C4-2B (cell line): Measurements from ENCODE around the gene TMPRSS15.

ENCODE experiments used
- H3K27ac ChIP-seq: fragments of 450-650 bp; 2 replicates; pipeline ENCODE4 v1.5.1; 2017
- CTCF ChIP-seq: fragments of 450-650 bp; conservative IDR thresholded peaks from 2 replicates; pipeline ENCODE4 v1.5.1; 2017; ENCODE audit warnings: mild to moderate bottlenecking
- ZFX ChIP-seq: fragments of 450-650 bp; IDR thresholded peaks from 2 replicates; pipeline ENCODE4 v1.6.1; 2017

TMPRSS15 gene

GRCh38 chr21:18403735-18404450 is at the start of gene TMPRSS15:
Gene TMPRSS15 (minus strand): TSS chr21:18403785. CDS start chr21:18403622, 163 bp downstream.
- TF ChIP-seq CTCF (no peak), ZFX (no peak)
- no peak within 1 kb of the TSS for H3K27ac ChIP-seq

- no peak overlapping the region for H3K27ac ChIP-seq
- TF ChIP-seq CTCF: no peak
- TF ChIP-seq ZFX: no peak
Observed at GRCh38 chr21:18451670-18452069, 48.1 kb upstream of the TMPRSS15 start.

GRCh38 chr21:18449605-18450550 is 46.3 kb upstream of the TMPRSS15 start:
- TF ChIP-seq CTCF (no peak), ZFX (no peak)
- H3K27ac ChIP-seq: no peak overlapping the region

- H3K27ac ChIP-seq: no peak overlapping the region
- TF ChIP-seq CTCF (no peak), ZFX (no peak)
Observed at GRCh38 chr21:18443701-18444100, 40.1 kb upstream of the TMPRSS15 start.

GRCh38 chr21:18443085-18443484 is 39.5 kb upstream of the TMPRSS15 start:
- TF ChIP-seq ZFX (no peak), CTCF (no peak)
- H3K27ac ChIP-seq: no peak overlapping the region

GRCh38 chr21:18430341-18430740 is 26.8 kb upstream of the TMPRSS15 start:
- no peak overlapping the region for H3K27ac ChIP-seq
- TF ChIP-seq CTCF: no peak

GRCh38 chr21:18424276-18424675 is 20.7 kb upstream of the TMPRSS15 start:
- H3K27ac ChIP-seq: no peak overlapping the region
- no peak for TF ChIP-seq CTCF
- no peak for TF ChIP-seq ZFX
